ENCODE data around the gene SLC29A4. TPM values are rescaled to one million over a fixed set of nuclear protein-coding genes. Genes with fewer than 3 reads are reported as not detected.
"Not testable (repeated sequence)": the region's sequence is repeated elsewhere in the genome, so short reads cannot be mapped to it uniquely, and the experiment has no call there.

SLC29A4 gene
- polyA plus RNA-seq, 3 donors = 0.21 to 0.29 (median 0.26) TPM

- H3K9ac ChIP-seq (ENCODE audit: insufficient read depth, low read length, poor library complexity, severe bottlenecking) = no peak overlapping the region
- H3K79me2 ChIP-seq (ENCODE audit: insufficient read depth, low read length) = no peaks in the 10 kb centered on the region
- peaks cover 0 to 4% (median 0%) of the 10 kb centered on the region in 7 donors for H3K9me3 Mint-ChIP-seq
- no peaks in the 10 kb centered on the region for H3K36me3 ChIP-seq (replicated peaks in 1 of 2; ENCODE audit: control insufficient read depth in 1 of 2, insufficient read depth in 2 of 2, low read length in 2 of 2)
- 93% methylated on average over 18 of the region's 19 CpGs for WGBS (ENCODE audit: insufficient coverage)
- DNase-seq = no peak
- H3K27me3 ChIP-seq (ENCODE audit: control insufficient read depth in 2 of 2, insufficient read depth in 2 of 2, low read length in 2 of 2) = peaks cover 7 to 16% of the 10 kb centered on the region in 2 donors
- no peak overlapping the region for H2AFZ ChIP-seq (ENCODE audit: insufficient read depth, low read depth, low read length, poor library complexity, severe bottlenecking)
- H3K4me3 ChIP-seq (replicated peaks in 1 of 3; ENCODE audit: low read depth in 2 of 3, low read length in 3 of 3) = no peak overlapping the region
- H3K4me3 Mint-ChIP-seq = no peak overlapping the region
- no peak overlapping the region for H3K4me2 ChIP-seq (replicated peaks; ENCODE audit: extremely low read depth, low read length, poor library complexity, severe bottlenecking)
- peaks cover 5 to 6% of the 10 kb centered on the region in 2 donors for H3K4me1 ChIP-seq (ENCODE audit: control insufficient read depth in 1 of 2, insufficient read depth in 2 of 2, low read length in 2 of 2)
- peaks cover 11 to 27% (median 21%) of the 10 kb centered on the region in 3 donors for H3K27me3 Mint-ChIP-seq (ENCODE audit: low read depth in 3 of 3)
- TF ChIP-seq CTCF (IDR thresholded peaks at IDR 0.05) = no peak
- H3K4me1 Mint-ChIP-seq = no peaks in the 10 kb centered on the region
- H3K27ac Mint-ChIP-seq = no peak overlapping the region
- H4K20me1 ChIP-seq (ENCODE audit: insufficient read depth, low read length) = no peaks in the 10 kb centered on the region
- intact Hi-C loops (cut with micrococcal nuclease) = no loop called here
- no peak overlapping the region for H3K27ac ChIP-seq (ENCODE audit: low read depth in 1 of 2, low read length in 2 of 2)
- H3K36me3 Mint-ChIP-seq = peaks cover 0 to 3% of the 10 kb centered on the region in 2 donors
- no peaks in the 10 kb centered on the region for H3K9me3 ChIP-seq (replicated peaks in 1 of 2; ENCODE audit: control insufficient read depth in 1 of 2, insufficient read depth in 1 of 2, low read length in 2 of 2)
Measured at GRCh38 chr7:5287802-5288201, 5.1 kb downstream of the SLC29A4 start.

- H3K79me2 ChIP-seq (ENCODE audit: insufficient read depth, low read length); H3K9me3 ChIP-seq (replicated peaks in 1 of 2; ENCODE audit: control insufficient read depth in 1 of 2, insufficient read depth in 1 of 2, low read length in 2 of 2); H3K4me3 Mint-ChIP-seq; H3K4me1 Mint-ChIP-seq; H3K27ac Mint-ChIP-seq; H3K9ac ChIP-seq (ENCODE audit: insufficient read depth, low read length, poor library complexity, severe bottlenecking); H3K9me3 Mint-ChIP-seq; H3K4me1 ChIP-seq (ENCODE audit: control insufficient read depth in 1 of 2, insufficient read depth in 2 of 2, low read length in 2 of 2); intact Hi-C loops (cut with micrococcal nuclease); H3K36me3 Mint-ChIP-seq; H2AFZ ChIP-seq (ENCODE audit: insufficient read depth, low read depth, low read length, poor library complexity, severe bottlenecking); H4K20me1 ChIP-seq (ENCODE audit: insufficient read depth, low read length); H3K4me2 ChIP-seq (replicated peaks; ENCODE audit: extremely low read depth, low read length, poor library complexity, severe bottlenecking); H3K36me3 ChIP-seq (replicated peaks in 1 of 2; ENCODE audit: control insufficient read depth in 1 of 2, insufficient read depth in 2 of 2, low read length in 2 of 2); H3K27ac ChIP-seq (ENCODE audit: low read depth in 1 of 2, low read length in 2 of 2); H3K4me3 ChIP-seq (replicated peaks in 1 of 3; ENCODE audit: low read depth in 2 of 3, low read length in 3 of 3); DNase-seq: not testable (repeated sequence)
- WGBS (ENCODE audit: insufficient coverage) = 80% methylated on average over 2 of the region's 8 CpGs
- H3K27me3 ChIP-seq (ENCODE audit: control insufficient read depth in 2 of 2, insufficient read depth in 2 of 2, low read length in 2 of 2) = peaks cover 4 to 15% of the 10 kb centered on the region in 2 donors
- H3K27me3 Mint-ChIP-seq (ENCODE audit: low read depth in 3 of 3) = peaks cover 11 to 26% (median 18%) of the 10 kb centered on the region in 3 donors
Measured at GRCh38 chr7:5288560-5288959, 5.8 kb downstream of the SLC29A4 start.
